ENCODE measurements around the gene HAUS8.

DNA sequence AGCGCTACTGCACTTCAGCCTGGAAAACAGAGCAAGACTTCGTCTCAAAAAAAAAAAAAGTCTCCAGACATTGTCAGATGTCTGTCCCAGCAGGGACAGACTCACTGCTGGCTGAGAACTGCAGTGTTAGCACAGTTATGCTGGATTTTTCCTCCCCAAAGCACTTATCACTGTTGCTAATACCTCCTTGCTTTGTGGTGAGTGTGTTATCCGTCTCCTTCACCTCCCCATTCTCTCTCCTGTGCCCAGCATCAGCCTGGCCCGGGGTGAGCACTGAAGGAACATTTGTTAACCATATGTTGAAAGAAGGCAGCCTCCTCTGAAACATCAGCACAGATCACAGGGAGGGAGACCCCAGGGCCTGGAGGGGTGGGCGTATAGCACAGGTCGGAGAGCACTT is 11.6 kb upstream of the HAUS8 start:
- TF ChIP-seq CTCF (conservative IDR thresholded peaks at IDR 0.05; ENCODE audit: low read length) (no peak), EZH2phosphoT487 (IDR thresholded peaks at IDR 0.05; ENCODE audit: borderline replicate concordance, low read depth, low read length) (no peak)
